Hematopoietic multipotent progenitor cell treated with erythropoietin and hydrocortisone succinate and interleukin-3 and kit ligand, for 6 days (in vitro differentiated cells): Measurements from ENCODE around the gene OR8H2.
"Not testable (repeated sequence)": the region's sequence is repeated elsewhere in the genome, so short reads cannot be mapped to it uniquely, and the experiment has no call there.

Source experiments
- DNase-seq: peaks from one replicate; pipeline ENCODE4 v3.0.0-alpha.2; 2015

The OR8H2 gene

GRCh38 chr11:56103210-56103737 is at the start of gene OR8H2:
Gene OR8H2, plus strand, starts transcription at chr11:56103687. Its CDS starts 1,356 bp downstream, at chr11:56105043.
- DNase-seq, result no peak

GRCh38 chr11:56056366-56056765 is 47.1 kb upstream of the OR8H2 start:
- DNase-seq, result not testable (repeated sequence)

GRCh38 chr11:56057661-56058237 is 45.7 kb upstream of the OR8H2 start:
- not testable (repeated sequence) for DNase-seq

- not testable (repeated sequence) for DNase-seq
Observed at GRCh38 chr11:56058260-56058780, 45.2 kb upstream of the OR8H2 start.

- no peak for DNase-seq
Observed at GRCh38 chr11:56066980-56067379, 36.5 kb upstream of the OR8H2 start.

GRCh38 chr11:56089697-56090096 is 13.8 kb upstream of the OR8H2 start:
- no peak for DNase-seq

- DNase-seq, result no peak
Observed at GRCh38 chr11:56093008-56093407, 10.5 kb upstream of the OR8H2 start, which contains the start of gene OR8I2. Gene OR8I2, plus strand, starts transcription at chr11:56093308. Its CDS starts 0 bp downstream, at chr11:56093308.

- no peak for DNase-seq
Observed at GRCh38 chr11:56122073-56122472, 18.6 kb downstream of the OR8H2 start, which contains the start of gene OR8H3. Gene OR8H3, plus strand, starts transcription at chr11:56122373. Its CDS starts 0 bp downstream, at chr11:56122373.

GRCh38 chr11:56140151-56140661 is 36.7 kb downstream of the OR8H2 start, which contains the start of gene OR8J3:
Gene OR8J3, minus strand, starts transcription at chr11:56140201. Its CDS starts 2,483 bp downstream, at chr11:56137718.
- no peak for DNase-seq

- not testable (repeated sequence) for DNase-seq
Observed at GRCh38 chr11:56143681-56144080, 40.2 kb downstream of the OR8H2 start.

GRCh38 chr11:56151376-56151775 is 47.9 kb downstream of the OR8H2 start:
- DNase-seq, result no peak

- DNase-seq, result no peak
Observed at GRCh38 chr11:56152333-56152732, 48.8 kb downstream of the OR8H2 start.
